GM21717 (cell line): ENCODE results near the gene NOM1.
"Not testable (repeated sequence)": the region's sequence is repeated elsewhere in the genome, so short reads cannot be mapped to it uniquely, and the experiment has no call there.

Experiments
- ATAC-seq: cut with Tn5 transposase; IDR thresholded peaks from one replicate; pipeline ENCODE4 v1.9.1; 2021; ENCODE audit warnings: mild to moderate bottlenecking, moderate library complexity; ENCODE audit not compliant: unreplicated experiment

NOM1 gene

GRCh38 chr7:156940421-156941122, 8.9 kb upstream of the NOM1 start:
- ATAC-seq, result no peak

- ATAC-seq, result no peak
Measured at GRCh38 chr7:156941393-156942182, 7.9 kb upstream of the NOM1 start.

GRCh38 chr7:156942708-156943090, 6.8 kb upstream of the NOM1 start:
- no peak for ATAC-seq

- no peak for ATAC-seq
Measured at GRCh38 chr7:156943091-156944041, 6.1 kb upstream of the NOM1 start.

- no peak for ATAC-seq
Measured at GRCh38 chr7:156944876-156945275, 4.6 kb upstream of the NOM1 start.

GRCh38 chr7:156947120-156947843, 2.2 kb upstream of the NOM1 start:
- no peak for ATAC-seq

- ATAC-seq, result no peak
Measured at GRCh38 chr7:156948361-156948760, 1.2 kb upstream of the NOM1 start.

GRCh38 chr7:156950381-156950858, 908 bp downstream of the NOM1 start:
- no peak for ATAC-seq

- ATAC-seq, result not testable (repeated sequence)
Measured at GRCh38 chr7:156953215-156953614, 3.7 kb downstream of the NOM1 start.

- no peak for ATAC-seq
Measured at GRCh38 chr7:156954941-156955340, 5.4 kb downstream of the NOM1 start.

- no peak for ATAC-seq
Measured at GRCh38 chr7:156956727-156957126, 7.2 kb downstream of the NOM1 start.

- no peak for ATAC-seq
Measured at GRCh38 chr7:156962145-156962544, 12.6 kb downstream of the NOM1 start.

- ATAC-seq, result no peak
Measured at GRCh38 chr7:156962897-156963296, 13.4 kb downstream of the NOM1 start.

GRCh38 chr7:156963472-156963871, 14.0 kb downstream of the NOM1 start:
- no peak for ATAC-seq

GRCh38 chr7:156964971-156965370, 15.5 kb downstream of the NOM1 start:
- no peak for ATAC-seq

- ATAC-seq, result no peak
Measured at GRCh38 chr7:156966387-156966786, 16.9 kb downstream of the NOM1 start.

- ATAC-seq, result no peak
Measured at GRCh38 chr7:156968183-156968582, 18.7 kb downstream of the NOM1 start.

- no peak for ATAC-seq
Measured at GRCh38 chr7:156969972-156970420, 20.5 kb downstream of the NOM1 start.

- no peak for ATAC-seq
Measured at GRCh38 chr7:156975620-156976019, 26.1 kb downstream of the NOM1 start.

- no peak for ATAC-seq
Measured at GRCh38 chr7:156979007-156979606, 29.6 kb downstream of the NOM1 start.
